HL-60/S4 treated with retinoic acid at 250 ng/mL for 4 days and 3 days (cell line): Measurements from ENCODE around the gene FTCD.
"Not testable (repeated sequence)": the region's sequence is repeated elsewhere in the genome, so short reads cannot be mapped to it uniquely, and the experiment has no call there.

Experiments used
- in situ Hi-C: fragments of 300-500 bp; cut with MboI; formaldehyde crosslinking; loops from 2 replicates; pipeline ENCODE4 v1.7.0; 2022; ENCODE audit warnings: low sequenced_read_pairs

Gene FTCD

GRCh38 chr21:46171996-46172862, 16.9 kb upstream of the FTCD start:
- in situ Hi-C loops, result no loop called here

- in situ Hi-C loops, result no loop called here
These were observed 16.2 kb upstream of the FTCD start for GRCh38 chr21:46171585-46171984.

- in situ Hi-C loops, result not testable (repeated sequence)
These were observed 15.2 kb upstream of the FTCD start for GRCh38 chr21:46170436-46171193.

- in situ Hi-C loops, result no loop called here
These were observed 13.4 kb upstream of the FTCD start for GRCh38 chr21:46168659-46169386.

GRCh38 chr21:46168238-46168637, 12.9 kb upstream of the FTCD start:
- in situ Hi-C loops, result no loop called here

- in situ Hi-C loops, result no loop called here
These were observed 9.7 kb upstream of the FTCD start for GRCh38 chr21:46165098-46165497.

- in situ Hi-C loops, result no loop called here
These were observed 8.0 kb upstream of the FTCD start for GRCh38 chr21:46163380-46163779.

- in situ Hi-C loops, result no loop called here
These were observed 6.5 kb upstream of the FTCD start for GRCh38 chr21:46161633-46162592.

GRCh38 chr21:46160907-46161632, 5.7 kb upstream of the FTCD start:
- in situ Hi-C loops, result no loop called here

GRCh38 chr21:46160657-46160906, 5.2 kb upstream of the FTCD start:
- in situ Hi-C loops, result no loop called here

GRCh38 chr21:46159841-46160656, 4.7 kb upstream of the FTCD start:
- in situ Hi-C loops, result no loop called here

- in situ Hi-C loops, result no loop called here
These were observed 4.0 kb upstream of the FTCD start for GRCh38 chr21:46159390-46159789.

GRCh38 chr21:46158666-46159300, 3.4 kb upstream of the FTCD start:
- in situ Hi-C loops, result no loop called here

GRCh38 chr21:46157987-46158451, 2.6 kb upstream of the FTCD start:
- in situ Hi-C loops, result no loop called here

GRCh38 chr21:46157396-46157986, 2.1 kb upstream of the FTCD start:
- in situ Hi-C loops, result no loop called here

GRCh38 chr21:46156678-46157077, 1.3 kb upstream of the FTCD start:
- in situ Hi-C loops, result no loop called here

- in situ Hi-C loops, result no loop called here
These were observed 933 bp upstream of the FTCD start for GRCh38 chr21:46156378-46156645.

GRCh38 chr21:46154955-46155513, 345 bp downstream of the FTCD start:
- in situ Hi-C loops, result no loop called here
